Dermis blood vessel endothelial cell (primary cell): ENCODE measurements around the gene ZFP69B. TPM values are rescaled to one million over a fixed set of nuclear protein-coding genes. Genes with fewer than 3 reads are reported as not detected.

Source experiments
- DNase-seq: peaks from one replicate; pipeline ENCODE4 v3.0.0; 2010
- total RNA-seq: library from RNA; depleted of rRNA; stranded (reverse); fragments of >200 nt; gene quantifications from 2 replicates; pipeline ENCODE4 v1.2.3, GENCODE V29; 2014

ZFP69B gene
- 1.2 and 2.0 TPM in 2 replicates for total RNA-seq

- peak; percentile 96 for DNase-seq
Measured at GRCh38 chr1:40449684-40450494, at the start of gene ZFP69B. Gene ZFP69B, plus strand, starts transcription at chr1:40450476. Its CDS starts 486 bp downstream, at chr1:40450962.

- DNase-seq, result no peak
Measured at GRCh38 chr1:40401473-40402201, 48.6 kb upstream of the ZFP69B start.

- peak; percentile 80 for DNase-seq
Measured at GRCh38 chr1:40404670-40405462, 45.4 kb upstream of the ZFP69B start.

GRCh38 chr1:40405812-40406211 is 44.5 kb upstream of the ZFP69B start:
- DNase-seq, result no peak

GRCh38 chr1:40407453-40407852 is 42.8 kb upstream of the ZFP69B start:
- DNase-seq, result no peak

- DNase-seq, result no peak
Measured at GRCh38 chr1:40409467-40409866, 40.8 kb upstream of the ZFP69B start.

GRCh38 chr1:40411294-40411693 is 39.0 kb upstream of the ZFP69B start:
- DNase-seq, result peak; percentile 23

GRCh38 chr1:40411843-40412242 is 38.4 kb upstream of the ZFP69B start:
- DNase-seq, result no peak

- no peak for DNase-seq
Measured at GRCh38 chr1:40413527-40414252, 36.6 kb upstream of the ZFP69B start.

- no peak for DNase-seq
Measured at GRCh38 chr1:40414331-40414730, 35.9 kb upstream of the ZFP69B start.

GRCh38 chr1:40416709-40417108 is 33.6 kb upstream of the ZFP69B start:
- no peak for DNase-seq

- DNase-seq, result no peak
Measured at GRCh38 chr1:40421431-40422384, 28.6 kb upstream of the ZFP69B start.

- DNase-seq, result no peak
Measured at GRCh38 chr1:40422630-40423263, 27.5 kb upstream of the ZFP69B start.

- DNase-seq, result no peak
Measured at GRCh38 chr1:40423264-40423642, 27.0 kb upstream of the ZFP69B start.

- DNase-seq, result no peak
Measured at GRCh38 chr1:40423951-40424618, 26.2 kb upstream of the ZFP69B start.

- no peak for DNase-seq
Measured at GRCh38 chr1:40425198-40425597, 25.1 kb upstream of the ZFP69B start.

GRCh38 chr1:40431385-40431784 is 18.9 kb upstream of the ZFP69B start:
- DNase-seq, result no peak

- no peak for DNase-seq
Measured at GRCh38 chr1:40432644-40433390, 17.5 kb upstream of the ZFP69B start.

- DNase-seq, result no peak
Measured at GRCh38 chr1:40435471-40435870, 14.8 kb upstream of the ZFP69B start.
